Measurements from ENCODE around the gene MAP2K6. TPM values are rescaled to one million over a fixed set of nuclear protein-coding genes. Genes with fewer than 3 reads are reported as not detected.

MAP2K6 gene
- polyA plus RNA-seq, 1 of the 3 experiments (the other 2 are of a cell fraction): 6.7 TPM

DNA sequence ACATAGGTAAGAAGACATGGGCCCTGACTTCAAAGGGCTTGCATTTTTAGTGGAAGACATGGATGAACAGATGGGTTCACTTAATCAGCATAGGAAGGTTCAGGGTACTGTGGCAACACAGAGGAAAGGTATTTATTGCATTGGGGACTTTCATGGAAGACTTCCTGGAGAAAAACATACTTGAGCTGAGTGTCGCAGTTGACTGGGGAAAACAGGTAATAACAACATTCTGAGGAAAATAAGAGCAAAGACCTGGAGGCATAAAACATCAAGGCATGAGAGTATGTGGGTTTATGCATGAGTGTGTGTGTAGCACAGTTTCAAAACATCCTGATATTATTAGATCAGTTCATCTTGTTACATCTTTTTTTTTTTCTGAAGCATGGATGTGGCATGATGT is 82.7 kb downstream of the MAP2K6 start:
- no peak for TF ChIP-seq GATA2 (CRISPR knock-in tag; IDR thresholded peaks at IDR 0.05)
- TF ChIP-seq JUND (IDR thresholded peaks at IDR 0.05): no peak
- no peak for TF ChIP-seq GABPA (IDR thresholded peaks at IDR 0.05; ENCODE audit: low read depth)
- TF ChIP-seq TCF12 (IDR thresholded peaks at IDR 0.05): no peak
- no peak for TF ChIP-seq TEAD4 (IDR thresholded peaks at IDR 0.05; ENCODE audit: borderline replicate concordance, insufficient read depth)
- TF ChIP-seq, protein P1, sequence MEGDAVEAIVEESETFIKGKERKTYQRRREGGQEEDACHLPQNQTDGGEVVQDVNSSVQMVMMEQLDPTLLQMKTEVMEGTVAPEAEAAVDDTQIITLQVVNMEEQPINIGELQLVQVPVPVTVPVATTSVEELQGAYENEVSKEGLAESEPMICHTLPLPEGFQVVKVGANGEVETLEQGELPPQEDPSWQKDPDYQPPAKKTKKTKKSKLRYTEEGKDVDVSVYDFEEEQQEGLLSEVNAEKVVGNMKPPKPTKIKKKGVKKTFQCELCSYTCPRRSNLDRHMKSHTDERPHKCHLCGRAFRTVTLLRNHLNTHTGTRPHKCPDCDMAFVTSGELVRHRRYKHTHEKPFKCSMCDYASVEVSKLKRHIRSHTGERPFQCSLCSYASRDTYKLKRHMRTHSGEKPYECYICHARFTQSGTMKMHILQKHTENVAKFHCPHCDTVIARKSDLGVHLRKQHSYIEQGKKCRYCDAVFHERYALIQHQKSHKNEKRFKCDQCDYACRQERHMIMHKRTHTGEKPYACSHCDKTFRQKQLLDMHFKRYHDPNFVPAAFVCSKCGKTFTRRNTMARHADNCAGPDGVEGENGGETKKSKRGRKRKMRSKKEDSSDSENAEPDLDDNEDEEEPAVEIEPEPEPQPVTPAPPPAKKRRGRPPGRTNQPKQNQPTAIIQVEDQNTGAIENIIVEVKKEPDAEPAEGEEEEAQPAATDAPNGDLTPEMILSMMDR (IDR thresholded peaks at IDR 0.05): no peak
- TF ChIP-seq RXRA (IDR thresholded peaks at IDR 0.05; ENCODE audit: borderline replicate concordance, low read depth): no peak
- TF ChIP-seq, protein P2, sequence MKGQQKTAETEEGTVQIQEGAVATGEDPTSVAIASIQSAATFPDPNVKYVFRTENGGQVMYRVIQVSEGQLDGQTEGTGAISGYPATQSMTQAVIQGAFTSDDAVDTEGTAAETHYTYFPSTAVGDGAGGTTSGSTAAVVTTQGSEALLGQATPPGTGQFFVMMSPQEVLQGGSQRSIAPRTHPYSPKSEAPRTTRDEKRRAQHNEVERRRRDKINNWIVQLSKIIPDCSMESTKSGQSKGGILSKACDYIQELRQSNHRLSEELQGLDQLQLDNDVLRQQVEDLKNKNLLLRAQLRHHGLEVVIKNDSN (IDR thresholded peaks at IDR 0.05; ENCODE audit: borderline replicate concordance, low read depth): no peak
- TF ChIP-seq ELF1 (IDR thresholded peaks at IDR 0.05): no peak
- TF ChIP-seq FOSL2 (IDR thresholded peaks at IDR 0.05; ENCODE audit: borderline replicate concordance, low read depth): no peak
- no peak for TF ChIP-seq EP300 (IDR thresholded peaks at IDR 0.05; ENCODE audit: borderline replicate concordance in 1 of 2, low read depth in 1 of 2, low read length in 1 of 2)
- no peak for TF ChIP-seq YY1 (IDR thresholded peaks at IDR 0.05; ENCODE audit: low read depth)
- 100% methylated on average over 1 of the region's 1 CpG for WGBS (ENCODE audit: low lambda C conversion rate)
- no peaks in the 10 kb centered on the region for H3K9me3 ChIP-seq
- H2AFZ ChIP-seq (ENCODE audit: low read depth): no peak overlapping the region
- H3K4me2 ChIP-seq: no peak overlapping the region
- no peaks in the 10 kb centered on the region for H3F3A ChIP-seq (replicated peaks; ENCODE audit: insufficient read depth)
- no peaks in the 10 kb centered on the region for H3K79me2 ChIP-seq (ENCODE audit: insufficient read depth)
- POLR2A ChIA-PET: no interaction called here
- H3K4me1 ChIP-seq (ENCODE audit: control insufficient read depth in 1 of 2, insufficient read depth in 2 of 2, low read depth in 1 of 2, low read length in 1 of 2): peaks cover 5 to 13% of the 10 kb centered on the region in 2 experiments; a peak in 2 of 4 replicates
- H3K9ac ChIP-seq: no peak overlapping the region
- H3K36me3 ChIP-seq (replicated peaks in 1 of 2; ENCODE audit: control insufficient read depth in 1 of 2, insufficient read depth in 2 of 2, low read length in 1 of 2): no peaks in the 10 kb centered on the region
- H3K27me3 ChIP-seq (ENCODE audit: insufficient read depth): no peaks in the 10 kb centered on the region
- H4K20me1 ChIP-seq (ENCODE audit: insufficient read depth): no peaks in the 10 kb centered on the region
- CTCF ChIA-PET: interaction anchor here (0.8 kb wide), 1 partner anchor 15 kb away, joined by 3 read pairs; no protein-coding TSS in a partner anchor
- H3K4me3 ChIP-seq (ENCODE audit: low read depth in 2 of 2, low read length in 1 of 2): no peak overlapping the region
- no peaks in the 10 kb centered on the region for H3K9me2 ChIP-seq
- no peak for DNase-seq
- H3K27ac ChIP-seq (ENCODE audit: low read depth in 2 of 2, low read length in 1 of 2): no peak overlapping the region

DNA sequence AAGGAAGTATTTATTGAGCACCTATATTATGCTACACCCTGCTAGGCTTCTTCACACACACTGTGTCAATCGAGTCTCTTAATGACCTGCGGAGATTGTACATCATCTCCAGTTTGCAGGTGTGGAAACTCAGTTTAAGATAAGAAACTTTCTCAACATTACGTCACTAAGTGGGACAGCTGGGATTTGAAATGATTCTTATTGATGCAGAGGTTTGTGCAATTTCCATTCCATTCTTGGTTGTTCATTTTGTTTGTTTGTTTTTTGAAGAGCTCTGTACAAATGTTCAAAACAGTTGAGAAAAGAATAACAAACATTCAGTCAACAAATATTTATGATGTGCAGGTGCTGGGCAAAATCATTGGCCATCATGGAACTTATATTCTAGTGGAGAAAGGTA is 84.8 kb downstream of the MAP2K6 start:
- peaks cover 3 to 10% of the 10 kb centered on the region in 2 experiments; a peak in 2 of 4 replicates for H3K4me1 ChIP-seq (ENCODE audit: control insufficient read depth in 1 of 2, insufficient read depth in 2 of 2, low read depth in 1 of 2, low read length in 1 of 2)
- H3F3A ChIP-seq (replicated peaks; ENCODE audit: insufficient read depth): no peaks in the 10 kb centered on the region
- no peaks in the 10 kb centered on the region for H3K36me3 ChIP-seq (replicated peaks in 1 of 2; ENCODE audit: control insufficient read depth in 1 of 2, insufficient read depth in 2 of 2, low read length in 1 of 2)
- POLR2A ChIA-PET: no interaction called here
- no peak for TF ChIP-seq TCF12 (IDR thresholded peaks at IDR 0.05)
- no peak for TF ChIP-seq RFX5 (IDR thresholded peaks at IDR 0.05; ENCODE audit: low read length)
- no peak for TF ChIP-seq SIN3A (IDR thresholded peaks at IDR 0.05; ENCODE audit: borderline replicate concordance, low read depth, low read length)
- TF ChIP-seq RCOR1 (IDR thresholded peaks at IDR 0.05; ENCODE audit: low read length): no peak
- TF ChIP-seq, protein P3, sequence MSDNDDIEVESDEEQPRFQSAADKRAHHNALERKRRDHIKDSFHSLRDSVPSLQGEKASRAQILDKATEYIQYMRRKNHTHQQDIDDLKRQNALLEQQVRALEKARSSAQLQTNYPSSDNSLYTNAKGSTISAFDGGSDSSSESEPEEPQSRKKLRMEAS (IDR thresholded peaks at IDR 0.05; ENCODE audit: low read depth): no peak
- TF ChIP-seq, protein P1 (IDR thresholded peaks at IDR 0.05): no peak
- TF ChIP-seq, protein P4, sequence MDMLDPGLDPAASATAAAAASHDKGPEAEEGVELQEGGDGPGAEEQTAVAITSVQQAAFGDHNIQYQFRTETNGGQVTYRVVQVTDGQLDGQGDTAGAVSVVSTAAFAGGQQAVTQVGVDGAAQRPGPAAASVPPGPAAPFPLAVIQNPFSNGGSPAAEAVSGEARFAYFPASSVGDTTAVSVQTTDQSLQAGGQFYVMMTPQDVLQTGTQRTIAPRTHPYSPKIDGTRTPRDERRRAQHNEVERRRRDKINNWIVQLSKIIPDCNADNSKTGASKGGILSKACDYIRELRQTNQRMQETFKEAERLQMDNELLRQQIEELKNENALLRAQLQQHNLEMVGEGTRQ (IDR thresholded peaks at IDR 0.05; ENCODE audit: borderline replicate concordance, low read depth, low read length): no peak
- TF ChIP-seq JUND (IDR thresholded peaks at IDR 0.05): no peak
- TF ChIP-seq, protein P5, sequence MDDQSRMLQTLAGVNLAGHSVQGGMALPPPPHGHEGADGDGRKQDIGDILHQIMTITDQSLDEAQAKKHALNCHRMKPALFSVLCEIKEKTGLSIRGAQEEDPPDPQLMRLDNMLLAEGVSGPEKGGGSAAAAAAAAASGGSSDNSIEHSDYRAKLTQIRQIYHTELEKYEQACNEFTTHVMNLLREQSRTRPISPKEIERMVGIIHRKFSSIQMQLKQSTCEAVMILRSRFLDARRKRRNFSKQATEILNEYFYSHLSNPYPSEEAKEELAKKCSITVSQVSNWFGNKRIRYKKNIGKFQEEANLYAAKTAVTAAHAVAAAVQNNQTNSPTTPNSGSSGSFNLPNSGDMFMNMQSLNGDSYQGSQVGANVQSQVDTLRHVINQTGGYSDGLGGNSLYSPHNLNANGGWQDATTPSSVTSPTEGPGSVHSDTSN (IDR thresholded peaks at IDR 0.05): no peak
- TF ChIP-seq, protein P2 (IDR thresholded peaks at IDR 0.05; ENCODE audit: borderline replicate concordance, low read depth): no peak
- no peak overlapping the region for H2AFZ ChIP-seq (ENCODE audit: low read depth)
- no peaks in the 10 kb centered on the region for H3K9me3 ChIP-seq
- no peak overlapping the region for H3K4me3 ChIP-seq (ENCODE audit: low read depth in 2 of 2, low read length in 1 of 2)
- H3K9ac ChIP-seq: no peak overlapping the region
- CTCF ChIA-PET: interaction anchor here (10.9 kb wide), 1 partner anchor 24 kb away, joined by 91 read pairs; no protein-coding TSS in a partner anchor
- H4K20me1 ChIP-seq (ENCODE audit: insufficient read depth): no peaks in the 10 kb centered on the region
- no peak overlapping the region for H3K4me2 ChIP-seq
- no peaks in the 10 kb centered on the region for H3K9me2 ChIP-seq
- no peak for DNase-seq
- H3K27ac ChIP-seq (ENCODE audit: low read depth in 2 of 2, low read length in 1 of 2): no peak overlapping the region
- H3K27me3 ChIP-seq (ENCODE audit: insufficient read depth): no peaks in the 10 kb centered on the region
- no peaks in the 10 kb centered on the region for H3K79me2 ChIP-seq (ENCODE audit: insufficient read depth)
- WGBS (ENCODE audit: low lambda C conversion rate): 82% methylated on average over 3 of the region's 3 CpGs
